ENCODE data around the gene MAGI2. TPM values are rescaled to one million over a fixed set of nuclear protein-coding genes. Genes with fewer than 3 reads are reported as not detected.

MAGI2 gene
- total and polyA plus RNA-seq, 2 donors (not counting 3 experiments of a cell fraction or from before 2014, with no cell fraction given) = 0.28 to 6.0 TPM

GRCh38 chr7:78450706-78451105, 1002.8 kb downstream of the MAGI2 start:
- no peaks in the 10 kb centered on the region for H3K27me3 ChIP-seq (ENCODE audit: control insufficient read depth in 2 of 2, insufficient read depth in 2 of 2, low read length in 2 of 2)
- H3K4me2 ChIP-seq (ENCODE audit: insufficient read depth, low read length) = no peak overlapping the region
- no peaks in the 10 kb centered on the region for H4K20me1 ChIP-seq (replicated peaks; ENCODE audit: control insufficient read depth, extremely low read depth, insufficient read depth, low read length)
- no TSS peak for BruUV-seq (replicated peaks)
- ChIA-PET CTCF (no interaction called here), POLR2A (no interaction called here)
- no peaks in the 10 kb centered on the region for H3K4me1 ChIP-seq (ENCODE audit: control insufficient read depth, extremely low read depth, insufficient read depth, low read length)
- no peak for FAIRE-seq
- no peak for DNase-seq (ENCODE audit: low read depth, low spot score)
- intact Hi-C loops (cut with micrococcal nuclease) (no loop called here), dilution Hi-C loops (cut with MboI; ENCODE audit: extremely low pct_ligation_motif_present, low sequenced_read_pairs) (no loop called here)
- no peaks in the 10 kb centered on the region for H3K79me2 ChIP-seq (ENCODE audit: control insufficient read depth, insufficient read depth, low read length)
- H3K36me3 ChIP-seq (ENCODE audit: control insufficient read depth in 2 of 2, extremely low read depth in 1 of 2, insufficient read depth in 2 of 2, low read length in 2 of 2) = no peaks in the 10 kb centered on the region
- TF ChIP-seq POLR2A (IDR thresholded peaks at IDR 0.05; ENCODE audit: low read depth, low read length) = no peak
- TF ChIP-seq POLR2AphosphoS5 (IDR thresholded peaks at IDR 0.05; ENCODE audit: insufficient read depth, low read depth, low read length) = no peak
- no peak for TF ChIP-seq JUN (IDR thresholded peaks at IDR 0.05; ENCODE audit: borderline replicate concordance, insufficient read depth, insufficient read length, low read depth)
- TF ChIP-seq FOS (IDR thresholded peaks at IDR 0.05; ENCODE audit: borderline replicate concordance, insufficient read depth, low read length) = no peak
- TF ChIP-seq GATA2 (IDR thresholded peaks at IDR 0.05; ENCODE audit: insufficient read depth, insufficient read length, low read depth, low read length) = no peak
- no peak for TF ChIP-seq CTCF (IDR thresholded peaks at IDR 0.05; ENCODE audit: extremely low read depth in 1 of 2, insufficient read depth in 1 of 2, low read depth in 1 of 2, low read length in 2 of 2)
- TF ChIP-seq EZH2 (IDR thresholded peaks at IDR 0.05; ENCODE audit: borderline replicate concordance, low read depth, low read length, severe bottlenecking) = no peak
- TF ChIP-seq MAX (IDR thresholded peaks at IDR 0.05; ENCODE audit: insufficient read depth, insufficient read length) = no peak
- TF ChIP-seq MYC (IDR thresholded peaks at IDR 0.05; ENCODE audit: low read depth, low read length) = no peak
- H3K9me1 ChIP-seq (replicated peaks; ENCODE audit: control insufficient read depth, extremely low read depth, insufficient read depth, low read length) = no peaks in the 10 kb centered on the region
- H3K4me3 ChIP-seq (replicated peaks in 1 of 3; ENCODE audit: insufficient read depth in 1 of 3, low read depth in 1 of 3, low read length in 3 of 3) = no peak overlapping the region
- H3K9ac ChIP-seq (replicated peaks; ENCODE audit: extremely low read depth, insufficient read depth, low read length) = no peak overlapping the region
- H3K9me3 ChIP-seq (replicated peaks; ENCODE audit: control insufficient read depth, insufficient read depth, low read length) = no peaks in the 10 kb centered on the region
- no peak overlapping the region for H2AFZ ChIP-seq (ENCODE audit: low read depth, low read length)
- H3K27ac ChIP-seq (ENCODE audit: insufficient read depth, low read depth, low read length) = no peak overlapping the region
